Fibroblast of mammary gland (primary cell): ENCODE results near the gene RAB6C.
"Not testable (repeated sequence)": the region's sequence is repeated elsewhere in the genome, so short reads cannot be mapped to it uniquely, and the experiment has no call there.

Experiments used
- DNase-seq: peaks from one replicate; pipeline ENCODE4 v3.0.0-alpha.2; 2010; ENCODE audit warnings: low read depth
- H3K4me3 ChIP-seq: 2 replicates; pipeline ENCODE4 v1.5.1; 2011; ENCODE audit warnings: low read depth, mild to moderate bottlenecking, low read length, moderate library complexity; ENCODE audit not compliant: control insufficient read depth
- CTCF ChIP-seq: conservative IDR thresholded peaks from 2 replicates; pipeline ENCODE4 v1.5.1; 2011; ENCODE audit warnings: low read depth, low read length, inconsistent platforms; ENCODE audit not compliant: control insufficient read depth, insufficient read depth

Gene RAB6C

GRCh38 chr2:129945557-129945956 is 33.9 kb upstream of the RAB6C start:
- TF ChIP-seq CTCF = no peak
- DNase-seq = no peak
- no peak overlapping the region for H3K4me3 ChIP-seq

GRCh38 chr2:129947712-129948111 is 31.8 kb upstream of the RAB6C start:
- H3K4me3 ChIP-seq, DNase-seq: not testable (repeated sequence)

GRCh38 chr2:129956171-129956570 is 23.3 kb upstream of the RAB6C start:
- not testable (repeated sequence) for DNase-seq, H3K4me3 ChIP-seq

- TF ChIP-seq CTCF = no peak
- no peak overlapping the region for H3K4me3 ChIP-seq
- no peak for DNase-seq
Measured at GRCh38 chr2:129957891-129958290, 21.6 kb upstream of the RAB6C start.

GRCh38 chr2:129958736-129959135 is 20.7 kb upstream of the RAB6C start:
- H3K4me3 ChIP-seq, DNase-seq: not testable (repeated sequence)

- H3K4me3 ChIP-seq, DNase-seq: not testable (repeated sequence)
Measured at GRCh38 chr2:129968605-129969004, 10.9 kb upstream of the RAB6C start.

GRCh38 chr2:129975016-129975774 is 4.3 kb upstream of the RAB6C start:
- DNase-seq = no peak
- H3K4me3 ChIP-seq = no peak overlapping the region
- no peak for TF ChIP-seq CTCF

GRCh38 chr2:129976969-129977368 is 2.5 kb upstream of the RAB6C start:
- not testable (repeated sequence) for H3K4me3 ChIP-seq, DNase-seq

GRCh38 chr2:129977986-129978385 is 1.5 kb upstream of the RAB6C start:
- no peak for DNase-seq
- no peak for TF ChIP-seq CTCF
- no peak overlapping the region for H3K4me3 ChIP-seq

GRCh38 chr2:129980246-129980645 is 780 bp downstream of the RAB6C start:
- not testable (repeated sequence) for DNase-seq, H3K4me3 ChIP-seq

- not testable (repeated sequence) for DNase-seq, H3K4me3 ChIP-seq
Measured at GRCh38 chr2:129981689-129982088, 2.2 kb downstream of the RAB6C start.
